SK-N-SH treated with all-trans-retinoic acid at 6 μM for 48 hours (cell line): ENCODE measurements around the gene DOCK4.

Experiments used
- ARNTL ChIP-seq: fragments of 450-650 bp; formaldehyde crosslinking; IDR thresholded peaks from 2 replicates; pipeline ENCODE4 v1.5.0; 2020; ENCODE audit warnings: low read depth, mild to moderate bottlenecking, moderate library complexity, borderline replicate concordance
- GLIS3 ChIP-seq: fragments of 250-450 bp; sonication (Bioruptor Pico); IDR thresholded peaks from 2 replicates; pipeline ENCODE4 v1.5.0; 2020; ENCODE audit warnings: mild to moderate bottlenecking, moderate library complexity
- ISL1 ChIP-seq: fragments of 250-450 bp; sonication (Bioruptor Pico); IDR thresholded peaks from 2 replicates; pipeline ENCODE4 v2.1.2; 2022; ENCODE audit warnings: mild to moderate bottlenecking, moderate library complexity
- RARB ChIP-seq: fragments of 250-450 bp; sonication (Bioruptor Pico); IDR thresholded peaks from 2 replicates; pipeline ENCODE4 v1.8.0; 2021; ENCODE audit warnings: mild to moderate bottlenecking, moderate library complexity
- SNAI2 ChIP-seq: fragments of 250-450 bp; sonication (Bioruptor Pico); IDR thresholded peaks from 2 replicates; pipeline ENCODE4 v1.5.0; 2020; ENCODE audit warnings: mild to moderate bottlenecking, moderate library complexity
- TOX ChIP-seq: fragments of 250-450 bp; sonication (Bioruptor Pico); IDR thresholded peaks from 2 replicates; pipeline ENCODE4 v1.8.0; 2021; ENCODE audit warnings: mild to moderate bottlenecking, moderate library complexity, borderline replicate concordance
- ZC3H10 ChIP-seq: fragments of 250-450 bp; sonication (Bioruptor Pico); IDR thresholded peaks from 2 replicates; pipeline ENCODE4 v1.5.1; 2021; ENCODE audit warnings: mild to moderate bottlenecking, moderate library complexity
- ZFP30 ChIP-seq: fragments of 450-650 bp; formaldehyde crosslinking; IDR thresholded peaks from 2 replicates; pipeline ENCODE4 v1.5.0; 2022; ENCODE audit warnings: mild to moderate bottlenecking, moderate library complexity
- ZNF8 ChIP-seq: fragments of 450-650 bp; formaldehyde crosslinking; IDR thresholded peaks from 2 replicates; pipeline ENCODE4 v1.5.0; 2020; ENCODE audit warnings: mild to moderate bottlenecking, moderate library complexity
- TF ChIP-seq, protein P1 (sequence below): fragments of 250-450 bp; sonication (Bioruptor Pico); IDR thresholded peaks from 2 replicates; pipeline ENCODE4 v1.8.0; 2020; ENCODE audit warnings: mild to moderate bottlenecking, moderate library complexity, borderline replicate concordance
- TF ChIP-seq, protein P2 (sequence below): fragments of 250-450 bp; sonication (Bioruptor Pico); IDR thresholded peaks from 2 replicates; pipeline ENCODE4 v1.8.0; 2021; ENCODE audit warnings: low read depth, mild to moderate bottlenecking, moderate library complexity, borderline replicate concordance

DNA sequence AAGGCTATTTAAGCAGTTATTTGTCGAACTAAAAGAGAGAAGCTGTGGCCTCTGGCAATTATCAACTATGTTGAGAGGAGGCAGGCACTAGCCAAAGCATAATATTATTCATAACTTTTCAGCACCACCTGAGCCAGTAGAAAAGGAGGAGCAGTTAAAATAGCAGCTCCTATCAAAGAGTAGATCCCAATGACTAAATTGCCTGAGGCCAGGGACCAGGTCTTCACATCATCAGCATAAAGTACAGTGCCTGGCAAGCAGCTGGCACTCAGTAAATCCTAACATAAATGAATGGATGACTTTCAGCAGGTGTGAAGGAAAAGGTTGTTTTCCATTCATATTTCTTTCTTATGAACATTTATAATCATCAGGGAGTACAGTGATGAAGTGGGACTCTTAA is 334.9 kb downstream of the DOCK4 start:
- TF ChIP-seq, protein P1, sequence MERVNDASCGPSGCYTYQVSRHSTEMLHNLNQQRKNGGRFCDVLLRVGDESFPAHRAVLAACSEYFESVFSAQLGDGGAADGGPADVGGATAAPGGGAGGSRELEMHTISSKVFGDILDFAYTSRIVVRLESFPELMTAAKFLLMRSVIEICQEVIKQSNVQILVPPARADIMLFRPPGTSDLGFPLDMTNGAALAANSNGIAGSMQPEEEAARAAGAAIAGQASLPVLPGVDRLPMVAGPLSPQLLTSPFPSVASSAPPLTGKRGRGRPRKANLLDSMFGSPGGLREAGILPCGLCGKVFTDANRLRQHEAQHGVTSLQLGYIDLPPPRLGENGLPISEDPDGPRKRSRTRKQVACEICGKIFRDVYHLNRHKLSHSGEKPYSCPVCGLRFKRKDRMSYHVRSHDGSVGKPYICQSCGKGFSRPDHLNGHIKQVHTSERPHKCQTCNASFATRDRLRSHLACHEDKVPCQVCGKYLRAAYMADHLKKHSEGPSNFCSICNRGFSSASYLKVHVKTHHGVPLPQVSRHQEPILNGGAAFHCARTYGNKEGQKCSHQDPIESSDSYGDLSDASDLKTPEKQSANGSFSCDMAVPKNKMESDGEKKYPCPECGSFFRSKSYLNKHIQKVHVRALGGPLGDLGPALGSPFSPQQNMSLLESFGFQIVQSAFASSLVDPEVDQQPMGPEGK (CRISPR knock-in tag) = no peak
- TF ChIP-seq ISL1 (CRISPR knock-in tag) (no peak), RARB (CRISPR knock-in tag) (no peak), GLIS3 (CRISPR knock-in tag) (no peak), TOX (no peak), ZFP30 (CRISPR knock-in tag) (no peak), ZC3H10 (CRISPR knock-in tag) (no peak), ARNTL (no peak), SNAI2 (CRISPR knock-in tag) (no peak), ZNF8 (CRISPR knock-in tag) (no peak)
- TF ChIP-seq, protein P2, sequence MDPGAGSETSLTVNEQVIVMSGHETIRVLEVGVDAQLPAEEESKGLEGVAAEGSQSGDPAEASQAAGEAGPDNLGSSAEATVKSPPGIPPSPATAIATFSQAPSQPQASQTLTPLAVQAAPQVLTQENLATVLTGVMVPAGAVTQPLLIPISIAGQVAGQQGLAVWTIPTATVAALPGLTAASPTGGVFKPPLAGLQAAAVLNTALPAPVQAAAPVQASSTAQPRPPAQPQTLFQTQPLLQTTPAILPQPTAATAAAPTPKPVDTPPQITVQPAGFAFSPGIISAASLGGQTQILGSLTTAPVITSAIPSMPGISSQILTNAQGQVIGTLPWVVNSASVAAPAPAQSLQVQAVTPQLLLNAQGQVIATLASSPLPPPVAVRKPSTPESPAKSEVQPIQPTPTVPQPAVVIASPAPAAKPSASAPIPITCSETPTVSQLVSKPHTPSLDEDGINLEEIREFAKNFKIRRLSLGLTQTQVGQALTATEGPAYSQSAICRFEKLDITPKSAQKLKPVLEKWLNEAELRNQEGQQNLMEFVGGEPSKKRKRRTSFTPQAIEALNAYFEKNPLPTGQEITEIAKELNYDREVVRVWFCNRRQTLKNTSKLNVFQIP (CRISPR knock-in tag) = no peak
